OCI-LY3 (cell line): ENCODE measurements around the gene FRMPD1.

ENCODE experiments used
- EZH2phosphoT487 ChIP-seq: fragments of 200-600 bp; shearing (Covaris generic); IDR thresholded peaks from 2 replicates; pipeline ENCODE4 v1.6.1; 2018; ENCODE audit warnings: antibody characterized with exemption, mixed run types, low read depth
- TF ChIP-seq, protein P1 (sequence below): fragments of 200-600, 300-600 bp; sonication (generic); IDR thresholded peaks from 2 replicates; pipeline ENCODE4 v1.5.1; 2014; ENCODE audit warnings: antibody characterized with exemption, low read length, low read depth

DNA sequence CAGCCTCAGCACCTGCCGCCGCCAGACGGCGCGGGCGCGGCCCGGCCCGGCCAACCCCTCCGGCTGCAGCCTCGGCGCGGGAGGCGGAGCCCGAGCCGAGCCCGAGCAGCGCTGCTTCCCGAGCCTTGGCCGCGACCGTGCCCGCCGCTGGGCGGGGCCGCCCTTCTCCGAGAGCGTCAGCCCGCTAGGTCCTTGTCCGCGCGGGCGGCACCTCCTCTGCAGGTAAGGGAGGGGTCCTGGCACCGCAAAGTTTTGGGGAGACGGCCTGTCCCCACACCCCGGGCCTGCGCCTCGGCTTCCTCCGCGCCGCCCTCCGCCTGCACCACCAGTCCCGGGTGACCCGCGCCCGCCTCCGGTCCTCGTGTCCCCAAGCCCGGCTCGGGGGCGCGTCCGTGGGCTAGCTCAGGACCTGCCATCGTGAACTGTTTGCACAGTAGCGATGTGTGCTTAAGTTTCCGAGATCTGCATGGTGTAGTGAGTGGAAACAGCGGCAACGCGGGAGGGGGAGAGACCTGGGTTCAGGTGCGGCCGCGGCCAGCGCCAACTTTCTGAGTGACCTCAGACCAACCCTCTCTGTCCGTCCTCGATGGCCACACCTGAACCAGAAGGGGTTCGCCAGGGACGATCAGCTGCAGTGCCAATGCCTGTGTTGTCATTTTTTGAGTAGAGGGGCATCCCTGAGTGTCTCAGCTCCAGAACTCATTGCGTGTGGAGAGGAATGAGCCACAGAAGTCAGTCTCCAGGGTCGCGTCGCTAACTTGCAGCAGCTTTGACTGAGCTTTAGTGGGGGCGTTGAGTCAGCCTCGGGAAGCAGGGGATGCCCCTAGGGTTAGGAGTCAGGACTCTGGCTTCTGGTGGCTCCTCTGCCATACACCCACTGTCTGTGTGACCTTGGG is at the start of gene FRMPD1:
- TF ChIP-seq, protein P1, sequence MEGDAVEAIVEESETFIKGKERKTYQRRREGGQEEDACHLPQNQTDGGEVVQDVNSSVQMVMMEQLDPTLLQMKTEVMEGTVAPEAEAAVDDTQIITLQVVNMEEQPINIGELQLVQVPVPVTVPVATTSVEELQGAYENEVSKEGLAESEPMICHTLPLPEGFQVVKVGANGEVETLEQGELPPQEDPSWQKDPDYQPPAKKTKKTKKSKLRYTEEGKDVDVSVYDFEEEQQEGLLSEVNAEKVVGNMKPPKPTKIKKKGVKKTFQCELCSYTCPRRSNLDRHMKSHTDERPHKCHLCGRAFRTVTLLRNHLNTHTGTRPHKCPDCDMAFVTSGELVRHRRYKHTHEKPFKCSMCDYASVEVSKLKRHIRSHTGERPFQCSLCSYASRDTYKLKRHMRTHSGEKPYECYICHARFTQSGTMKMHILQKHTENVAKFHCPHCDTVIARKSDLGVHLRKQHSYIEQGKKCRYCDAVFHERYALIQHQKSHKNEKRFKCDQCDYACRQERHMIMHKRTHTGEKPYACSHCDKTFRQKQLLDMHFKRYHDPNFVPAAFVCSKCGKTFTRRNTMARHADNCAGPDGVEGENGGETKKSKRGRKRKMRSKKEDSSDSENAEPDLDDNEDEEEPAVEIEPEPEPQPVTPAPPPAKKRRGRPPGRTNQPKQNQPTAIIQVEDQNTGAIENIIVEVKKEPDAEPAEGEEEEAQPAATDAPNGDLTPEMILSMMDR, result no peak
- no peak for TF ChIP-seq EZH2phosphoT487
